Muscle of arm (tissue), 14 donors: ENCODE measurements around the gene GNRH2. TPM values are rescaled to one million over a fixed set of nuclear protein-coding genes. Genes with fewer than 3 reads are reported as not detected.
"Not testable (repeated sequence)": the region's sequence is repeated elsewhere in the genome, so short reads cannot be mapped to it uniquely, and the experiment has no call there.

Source experiments
- DNase-seq: peaks from one replicate; pipeline ENCODE4 v3.0.0-alpha.2; 2013
- long read RNA-seq, 11 donors: transcript quantifications; one replicate each; lab custom pipeline, GENCODE V29; 2026
- polyA plus RNA-seq, 12 donors: library from polyadenylated mRNA; unstranded; fragments of 120-200 nt; gene quantifications; one replicate each; pipeline ENCODE4 v1.2.1, GENCODE V29; 2013; ENCODE audit not compliant: insufficient read length in 12 of 12

Gene GNRH2, protein sequence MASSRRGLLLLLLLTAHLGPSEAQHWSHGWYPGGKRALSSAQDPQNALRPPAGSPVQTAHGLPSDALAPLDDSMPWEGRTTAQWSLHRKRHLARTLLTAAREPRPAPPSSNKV
- polyA plus RNA-seq = 1 to 10 TPM in 1 of 12 donors, under 1 TPM in 4, not detected in 7; 0.20 to 1.1 (median 0.35) TPM
- long read RNA-seq, donor 1 = 0 reads
- long read RNA-seq, donor 2 = 0 reads
- long read RNA-seq, donor 3 = 0 reads
- long read RNA-seq, donor 4 = 0 reads
- long read RNA-seq, donor 5 = 0 reads
- long read RNA-seq, donor 6 = 0 reads
- long read RNA-seq, donor 7 = 0 reads
- long read RNA-seq, donor 8 = 0 reads
- long read RNA-seq, donor 9 = 0 reads
- long read RNA-seq, donor 10 = 0 reads
- long read RNA-seq, donor 11 = 0 reads

DNA sequence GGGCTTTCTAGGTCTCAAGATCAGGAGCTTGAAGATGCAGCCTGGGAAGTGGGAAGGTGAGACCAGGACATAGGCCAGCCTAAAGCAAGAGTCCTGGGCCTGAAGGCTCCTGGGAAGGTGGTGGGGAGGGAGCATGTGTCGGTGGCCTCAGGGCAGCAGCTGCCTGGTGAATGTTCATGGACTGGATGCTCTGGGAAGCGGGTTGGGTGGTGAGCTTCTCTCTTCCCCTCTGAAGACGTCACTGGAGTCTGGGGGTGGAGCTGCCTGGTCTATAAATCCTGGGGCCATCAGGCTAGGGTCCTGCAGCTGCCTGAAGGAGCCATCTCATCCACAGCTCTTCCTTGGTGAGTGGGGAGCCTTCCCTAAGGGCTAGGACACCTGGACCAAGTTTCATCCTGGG, at the start of gene GNRH2:
GNRH2 (plus strand) TSS at position 301 of the 400 bp plus-strand sequence. CDS start 793 bp downstream, outside the sequence.
- no peak for DNase-seq

DNA sequence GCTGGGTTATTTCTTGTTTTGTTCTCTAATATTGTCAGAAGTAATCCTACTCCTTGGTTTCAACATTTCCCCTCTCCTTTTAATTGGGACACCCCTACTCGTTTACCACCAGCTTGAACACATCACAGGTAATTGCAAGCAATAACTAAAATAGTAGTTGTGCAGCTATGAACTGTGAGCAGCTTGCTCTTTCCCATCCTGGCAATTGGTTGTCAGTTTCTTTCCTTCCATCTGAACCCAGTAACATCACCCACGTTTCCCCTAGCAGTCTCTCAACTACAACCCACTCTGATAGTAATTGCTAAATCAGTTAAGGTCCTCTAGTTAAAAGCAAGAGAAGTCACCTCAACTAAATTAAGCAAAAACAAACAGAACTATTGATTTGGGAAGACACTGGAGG, 47.6 kb upstream of the GNRH2 start:
- no peak for DNase-seq

DNA sequence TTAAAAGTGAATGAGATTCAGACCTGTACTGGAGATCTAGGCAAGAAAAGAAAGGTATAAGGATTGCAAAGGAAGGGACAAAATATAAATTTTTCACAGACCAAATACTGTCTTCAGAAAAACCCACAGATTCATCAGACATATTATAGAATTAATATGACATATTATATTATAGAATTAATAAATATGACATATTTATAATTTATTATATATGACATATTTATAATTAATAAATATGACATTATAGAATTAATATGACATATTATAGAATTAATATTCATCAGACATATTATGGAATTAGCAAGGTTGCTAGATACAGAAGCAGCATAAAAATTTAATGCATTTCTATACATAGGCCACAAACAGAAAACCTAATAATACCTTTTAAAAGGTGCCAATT, 44.7 kb upstream of the GNRH2 start:
- no peak for DNase-seq

DNA sequence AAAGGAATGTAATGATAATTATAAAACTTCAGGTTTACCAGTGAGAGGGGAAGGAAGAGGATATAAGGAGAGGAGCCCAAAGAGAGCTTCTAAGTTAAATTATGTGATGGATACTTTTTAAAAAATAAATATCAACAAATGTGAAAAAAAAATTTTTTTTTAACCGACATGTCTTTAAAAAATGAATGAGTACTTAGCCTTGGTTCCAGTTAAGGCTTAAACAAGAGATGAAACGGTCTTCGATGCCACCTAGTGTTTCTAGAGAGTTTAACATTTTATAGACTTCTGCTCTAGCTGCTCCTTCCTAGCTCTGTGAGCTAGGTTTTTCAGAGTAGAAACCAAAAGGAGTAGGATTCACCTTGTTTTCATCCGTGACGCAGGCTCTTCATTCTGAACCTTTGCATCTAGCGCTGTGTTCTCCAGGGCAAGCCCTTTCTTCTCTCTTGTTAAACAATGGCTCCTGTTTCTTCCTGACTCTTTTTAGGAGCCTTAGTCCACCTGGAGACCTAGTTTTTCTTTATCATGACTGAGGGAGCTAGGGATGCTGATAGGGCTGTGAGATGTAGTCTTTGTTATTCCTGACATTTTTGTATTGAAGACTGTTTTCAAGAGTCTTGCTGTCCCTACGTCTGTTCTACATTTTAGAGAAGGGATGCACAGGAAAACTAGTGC, 42.4 kb upstream of the GNRH2 start:
- DNase-seq = peak; percentile 64

DNA sequence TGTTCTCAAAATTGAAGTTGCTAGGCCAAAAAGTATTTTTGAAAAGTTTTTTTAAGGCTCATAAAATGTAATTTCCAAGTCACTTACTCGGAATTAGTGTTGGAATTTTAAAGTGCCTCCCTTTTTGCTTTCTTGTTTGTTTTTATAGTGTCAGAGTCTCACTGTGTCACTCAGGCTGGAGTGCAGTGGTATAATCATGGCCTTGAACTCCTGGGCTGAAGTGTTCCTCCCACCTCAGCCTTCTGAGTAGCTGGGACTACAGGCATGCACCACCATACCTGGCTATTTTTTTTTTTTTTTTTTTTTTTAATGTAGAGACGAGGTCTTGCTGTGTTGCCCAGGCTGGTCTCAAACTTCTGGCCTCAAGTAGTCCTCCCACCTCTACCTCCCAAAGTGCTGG, 40.0 kb upstream of the GNRH2 start:
- no peak for DNase-seq

DNA sequence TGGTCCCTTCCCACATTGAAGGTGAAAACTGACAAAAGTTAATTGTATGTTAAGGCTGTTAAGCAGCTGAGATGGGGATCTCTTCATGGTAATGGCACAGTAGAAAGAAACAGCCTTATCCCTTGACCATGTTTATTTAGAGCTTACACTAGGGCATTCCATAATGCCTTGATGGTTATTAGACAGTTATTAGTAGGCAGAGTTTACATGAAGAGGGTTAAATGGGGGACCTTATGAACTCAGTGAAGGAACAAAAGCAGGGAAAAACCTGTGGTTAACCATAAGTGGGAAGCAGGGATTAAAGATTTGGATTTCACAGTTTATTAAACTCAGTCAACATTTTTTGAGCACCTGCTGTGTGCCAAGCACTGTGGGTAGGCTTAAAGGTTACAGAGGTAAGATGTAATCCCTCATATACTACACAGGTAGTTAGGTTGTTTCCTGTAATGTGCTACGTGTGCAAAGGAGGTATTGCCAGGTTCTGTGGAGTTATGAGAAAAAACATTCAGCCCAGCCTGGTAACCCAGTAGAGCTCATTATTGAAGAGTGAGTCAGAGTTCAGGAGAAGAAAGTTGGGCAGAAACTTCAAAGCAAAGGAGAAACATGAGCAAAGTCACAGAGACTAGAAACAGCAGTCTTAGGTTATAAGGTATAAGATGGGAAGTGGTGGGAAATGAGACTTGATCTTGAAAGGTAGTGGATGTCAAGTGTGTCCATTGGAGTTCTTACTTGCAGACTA, 32.3 kb upstream of the GNRH2 start:
- DNase-seq = no peak

DNA sequence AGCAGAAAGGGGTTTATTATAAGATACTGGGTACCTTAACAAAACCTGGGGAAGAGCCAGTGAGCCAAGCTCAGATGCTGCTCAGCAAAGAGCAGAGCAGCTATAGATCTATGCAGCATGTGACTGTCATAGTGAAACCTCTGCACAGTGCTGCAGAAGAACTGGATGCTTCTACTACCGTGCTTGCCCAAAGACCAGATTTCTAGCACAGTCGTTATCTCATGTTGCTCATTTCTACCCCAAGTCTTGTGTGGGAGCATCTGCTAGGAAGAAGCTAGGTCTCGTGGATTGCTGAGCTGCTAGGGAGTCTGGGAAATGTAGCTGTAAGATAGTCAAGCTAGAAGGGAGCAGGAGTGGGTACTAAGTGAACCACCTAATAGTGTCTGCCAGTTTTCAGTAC, 31.7 kb upstream of the GNRH2 start:
- no peak for DNase-seq

DNA sequence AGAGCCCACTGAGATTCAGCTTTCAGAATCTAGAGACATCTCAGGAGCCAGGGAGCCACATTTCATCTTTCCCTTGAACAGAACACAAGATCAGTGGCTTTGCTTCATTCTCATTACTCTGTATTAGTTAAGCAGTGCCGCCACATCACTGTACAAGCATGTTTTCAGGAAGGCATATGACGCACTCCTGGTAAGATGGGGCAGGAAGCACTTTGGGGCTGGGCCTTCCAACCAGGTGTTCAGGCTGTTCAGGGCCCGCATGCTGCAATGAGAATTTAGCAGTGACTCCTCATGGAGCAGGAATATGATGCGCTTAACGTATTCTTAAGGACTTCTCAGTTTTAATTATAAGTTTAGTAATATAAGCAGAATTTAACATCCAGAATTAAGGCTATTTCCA, 29.7 kb upstream of the GNRH2 start:
- no peak for DNase-seq

DNA sequence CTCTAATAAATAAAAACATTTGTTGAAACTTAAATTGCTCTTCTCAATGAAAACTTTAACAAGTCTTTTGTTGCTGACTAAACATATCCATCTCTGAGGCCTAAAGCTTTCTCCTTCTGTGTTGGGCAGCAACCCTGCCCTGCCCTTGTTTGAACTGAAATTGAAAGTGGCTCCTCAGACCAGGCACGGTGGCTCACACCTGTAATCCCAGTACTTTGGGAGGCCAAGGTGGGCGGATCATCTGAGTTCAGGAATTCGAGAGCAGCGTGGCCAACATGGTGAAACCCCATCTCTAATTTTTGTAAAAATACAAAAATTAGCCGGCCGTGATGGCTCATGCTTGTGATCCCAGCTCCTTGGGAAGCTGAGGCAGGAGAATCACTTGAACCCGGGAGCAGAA, 29.2 kb upstream of the GNRH2 start:
- DNase-seq = no peak

DNA sequence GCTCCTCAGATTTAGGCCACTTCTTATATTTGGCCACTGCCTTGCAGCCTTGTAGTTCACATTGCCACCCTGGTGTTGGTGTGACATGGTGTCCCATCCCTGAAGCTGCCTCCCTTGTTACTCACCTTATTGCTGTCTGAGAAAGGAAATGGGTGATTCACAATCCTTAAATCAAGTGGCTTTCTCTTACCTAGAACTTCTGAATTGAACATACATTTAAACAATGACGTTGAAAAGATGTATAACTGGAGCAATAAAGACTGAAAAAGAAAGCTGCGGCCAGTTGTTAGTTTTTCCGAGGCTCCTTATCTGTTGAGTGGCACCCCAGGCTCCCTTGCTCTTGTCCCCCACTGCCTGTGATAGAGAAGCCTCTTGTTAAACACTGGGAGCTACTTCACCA, 28.8 kb upstream of the GNRH2 start:
- no peak for DNase-seq

DNA sequence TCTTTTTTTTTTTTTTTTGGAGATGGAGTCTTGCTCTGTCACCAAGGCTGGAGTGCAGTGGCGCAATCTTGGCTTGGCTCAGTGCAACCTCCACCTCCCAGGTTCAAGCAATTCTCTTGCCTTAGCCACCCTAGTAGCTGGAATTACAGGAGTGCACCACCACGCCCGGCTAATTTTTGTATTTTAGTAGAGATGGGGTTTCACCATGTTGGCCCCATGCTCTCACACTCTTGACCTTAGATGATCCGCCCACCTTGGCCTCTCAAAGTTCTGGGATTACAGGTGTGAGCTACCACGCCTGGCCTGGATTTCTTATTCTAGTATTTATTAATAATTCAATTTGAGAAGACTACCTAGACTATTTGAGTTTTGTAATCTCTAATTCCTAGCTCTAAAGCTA, 28.1 kb upstream of the GNRH2 start:
- DNase-seq = not testable (repeated sequence)

DNA sequence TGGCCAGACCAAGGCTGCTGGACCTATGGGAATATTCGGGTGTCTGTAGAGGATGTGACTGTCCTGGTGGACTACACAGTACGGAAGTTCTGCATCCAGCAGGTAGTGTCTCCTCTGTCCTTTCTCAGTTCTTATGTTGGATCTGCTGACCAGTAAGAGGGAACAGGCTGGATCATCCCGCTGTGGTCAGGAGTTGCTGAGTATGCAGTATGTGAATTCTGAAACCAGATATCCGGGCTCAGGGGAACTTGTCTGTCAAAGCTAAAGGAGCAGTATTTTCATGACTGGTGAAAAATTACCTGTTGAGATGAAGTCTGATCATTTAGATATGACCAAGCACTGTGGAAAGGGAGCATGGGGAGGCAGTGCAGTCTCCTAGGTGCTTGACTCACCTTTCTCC, 22.1 kb upstream of the GNRH2 start:
- no peak for DNase-seq

DNA sequence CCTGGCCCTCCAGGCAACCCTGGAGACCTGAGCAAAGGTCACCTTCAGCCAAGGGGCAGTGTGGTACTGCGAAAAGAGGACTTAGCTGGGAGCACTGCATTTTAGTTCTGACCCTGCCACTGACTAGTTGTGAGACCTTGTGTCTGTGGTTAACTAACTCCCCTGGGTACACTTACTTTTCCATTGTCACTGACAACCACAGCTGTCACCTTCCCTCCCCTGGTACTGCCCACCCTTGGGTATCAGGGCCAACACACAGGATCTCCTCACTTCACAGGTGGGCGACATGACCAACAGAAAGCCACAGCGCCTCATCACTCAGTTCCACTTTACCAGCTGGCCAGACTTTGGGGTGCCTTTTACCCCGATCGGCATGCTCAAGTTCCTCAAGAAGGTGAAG, 21.6 kb upstream of the GNRH2 start:
- DNase-seq = no peak

DNA sequence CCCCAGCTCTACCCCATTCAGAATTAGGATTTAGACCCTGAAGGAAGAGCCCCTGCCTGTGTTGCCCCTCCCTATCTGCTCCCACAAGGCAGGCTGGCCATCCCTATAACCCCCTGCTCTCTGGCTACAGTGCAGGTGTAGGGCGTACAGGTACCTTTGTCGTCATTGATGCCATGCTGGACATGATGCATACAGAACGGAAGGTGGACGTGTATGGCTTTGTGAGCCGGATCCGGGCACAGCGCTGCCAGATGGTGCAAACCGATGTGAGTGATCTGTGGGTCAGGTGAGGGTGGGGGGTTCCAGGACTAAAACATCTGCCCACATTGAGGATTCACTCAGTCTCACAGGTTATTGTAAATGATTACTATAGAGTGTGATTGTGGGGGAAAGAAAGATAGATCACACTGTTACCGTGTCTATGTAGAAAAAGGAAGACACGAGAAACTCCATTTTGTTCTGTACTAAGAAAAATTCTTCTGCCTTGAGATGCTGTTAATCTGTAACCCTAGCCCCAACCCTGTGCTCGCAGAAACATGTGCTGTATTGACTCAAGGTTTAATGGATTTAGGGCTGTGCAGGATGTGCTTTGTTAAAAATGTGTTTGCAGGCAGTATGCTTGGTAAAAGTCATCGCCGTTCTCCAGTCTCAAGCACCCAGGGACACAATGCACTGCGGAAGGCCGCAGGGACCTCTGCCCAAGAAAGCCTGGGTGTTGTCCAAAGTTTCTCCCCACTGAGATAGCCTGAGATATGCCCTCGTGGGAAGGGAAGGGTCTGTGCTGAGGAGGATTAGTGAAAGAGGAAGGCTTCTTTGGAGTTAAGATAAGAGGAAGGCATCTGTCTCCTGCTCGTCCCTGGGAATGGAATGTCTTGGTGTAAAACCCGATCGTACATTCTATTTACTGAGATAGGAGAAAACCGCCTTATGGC, 20.6 kb upstream of the GNRH2 start:
- DNase-seq = not testable (repeated sequence)

DNA sequence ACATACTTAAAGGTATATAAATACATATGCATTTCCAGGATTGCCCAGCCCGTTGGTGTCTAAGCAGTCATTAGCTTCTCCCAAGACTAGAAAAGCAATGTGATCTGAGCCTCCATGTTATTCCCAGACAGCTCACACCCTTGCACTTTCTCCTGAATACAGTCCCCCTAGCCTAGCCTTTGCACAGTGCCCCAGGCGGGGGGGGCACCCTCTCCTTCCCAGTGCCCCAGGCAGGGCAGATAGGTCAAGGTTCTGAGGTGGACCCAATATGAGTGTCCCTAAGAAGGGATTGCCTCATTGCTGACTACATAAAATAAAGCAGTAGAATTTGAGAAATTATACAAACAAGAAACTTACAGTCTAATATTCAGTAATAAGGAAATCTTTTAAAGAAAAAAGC, 15.4 kb upstream of the GNRH2 start:
- no peak for DNase-seq

DNA sequence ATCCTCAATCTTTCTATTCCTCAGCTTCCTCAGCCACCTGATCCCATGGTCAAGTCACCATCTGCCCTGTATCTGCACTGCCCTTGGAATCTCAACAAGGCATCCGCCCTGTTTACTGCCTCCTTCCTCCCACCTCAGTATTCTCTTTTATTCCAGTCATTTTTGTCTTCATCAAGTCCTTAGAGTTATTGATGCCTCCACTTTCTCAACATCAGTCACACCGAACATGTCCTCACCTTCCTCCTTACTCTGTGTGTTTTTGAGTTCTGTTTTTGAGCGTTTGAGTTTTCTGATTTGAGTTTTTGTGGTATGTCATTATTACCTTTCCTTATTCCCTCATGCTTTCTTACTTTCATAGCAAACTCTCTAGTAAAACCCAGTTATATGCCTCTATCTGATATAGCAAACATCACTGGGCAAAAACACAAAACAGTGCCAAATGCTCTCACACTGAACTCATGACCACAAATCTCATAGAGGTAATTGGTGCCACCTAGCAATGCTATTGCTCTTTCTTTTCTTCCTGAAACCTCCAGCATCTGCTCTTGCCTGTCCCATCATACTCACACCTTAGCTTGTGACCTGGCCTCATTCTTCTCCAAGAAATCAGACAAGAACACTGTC, 11.8 kb upstream of the GNRH2 start:
- DNase-seq = no peak

DNA sequence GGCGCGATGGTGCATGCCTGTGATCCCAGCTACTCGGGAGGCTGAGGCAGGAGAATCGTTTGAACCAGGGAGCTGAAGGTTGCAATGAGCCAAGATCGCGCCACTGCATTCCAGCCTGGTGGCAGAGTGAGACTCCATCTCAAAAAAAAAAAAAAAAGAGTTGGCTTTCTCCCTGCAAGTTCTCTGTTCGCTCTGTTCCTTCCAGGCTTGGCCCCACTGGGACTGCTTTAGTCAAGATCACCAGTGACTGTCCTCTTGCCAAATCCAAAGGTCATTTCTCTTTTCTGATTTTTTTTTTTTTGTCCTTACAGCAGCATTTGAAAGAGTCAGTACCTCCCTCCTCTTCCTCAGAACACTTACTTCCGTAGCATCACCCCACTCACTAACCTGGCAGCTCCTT, 10.8 kb upstream of the GNRH2 start:
- DNase-seq = no peak

DNA sequence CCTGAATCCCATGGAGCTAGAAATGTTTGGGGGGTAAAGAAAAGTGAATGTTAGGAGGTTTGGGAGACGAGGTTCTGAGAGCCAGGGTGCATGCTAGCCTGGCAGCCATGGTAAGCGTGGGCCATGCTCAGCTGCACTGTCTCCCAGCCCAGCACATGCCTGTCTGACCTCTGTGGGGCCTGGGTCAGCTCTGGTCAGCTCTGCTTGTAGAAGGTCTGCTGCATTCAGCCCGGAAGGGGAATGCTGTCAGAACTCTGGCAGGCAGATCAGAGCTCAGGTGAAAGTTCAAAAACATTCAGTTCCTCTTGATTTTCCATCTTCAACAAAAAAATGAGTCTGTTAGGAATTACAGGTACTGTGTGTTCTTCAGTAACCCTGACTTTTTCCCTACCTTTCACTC, 5.8 kb upstream of the GNRH2 start:
- DNase-seq = no peak

DNA sequence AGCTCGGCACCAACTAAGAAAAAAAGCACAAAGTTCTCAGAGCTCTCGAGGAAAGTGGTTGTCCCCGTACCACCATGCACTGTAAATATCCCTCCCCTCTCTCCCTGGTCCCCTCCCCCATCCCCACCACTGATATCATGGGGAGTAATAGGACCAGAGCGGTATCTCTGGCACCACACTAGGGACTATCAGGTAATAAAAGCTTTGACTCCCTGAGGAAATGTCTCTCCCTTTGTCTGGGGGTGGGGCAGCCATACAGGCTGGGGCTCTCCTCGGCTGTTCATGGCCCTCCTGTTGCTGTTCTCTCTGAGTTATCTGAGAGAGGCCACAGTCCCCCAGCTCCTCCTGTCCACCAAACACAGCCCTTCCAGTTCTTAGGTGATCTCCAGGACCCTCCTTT, 5.0 kb upstream of the GNRH2 start:
- DNase-seq = no peak

DNA sequence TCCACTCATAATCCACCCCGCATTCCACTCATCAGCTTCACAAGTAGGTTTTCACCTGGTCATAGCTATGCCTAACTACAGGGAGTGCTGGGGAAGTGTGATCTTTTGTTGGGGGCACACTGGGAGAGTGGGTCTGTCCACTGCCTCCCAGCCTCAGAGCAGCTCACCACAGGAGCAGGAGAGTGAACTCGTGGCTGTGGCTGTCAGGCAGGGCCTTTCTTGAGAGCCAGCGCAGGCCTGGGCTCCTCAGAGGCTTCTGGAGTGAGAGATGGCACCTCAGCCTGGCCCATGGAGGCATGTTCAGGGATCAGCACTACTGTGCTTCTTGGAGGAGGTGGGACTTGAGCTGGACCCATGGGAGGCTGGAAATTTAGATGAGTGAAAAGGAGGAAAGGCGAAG, 4.0 kb upstream of the GNRH2 start:
- DNase-seq = no peak

DNA sequence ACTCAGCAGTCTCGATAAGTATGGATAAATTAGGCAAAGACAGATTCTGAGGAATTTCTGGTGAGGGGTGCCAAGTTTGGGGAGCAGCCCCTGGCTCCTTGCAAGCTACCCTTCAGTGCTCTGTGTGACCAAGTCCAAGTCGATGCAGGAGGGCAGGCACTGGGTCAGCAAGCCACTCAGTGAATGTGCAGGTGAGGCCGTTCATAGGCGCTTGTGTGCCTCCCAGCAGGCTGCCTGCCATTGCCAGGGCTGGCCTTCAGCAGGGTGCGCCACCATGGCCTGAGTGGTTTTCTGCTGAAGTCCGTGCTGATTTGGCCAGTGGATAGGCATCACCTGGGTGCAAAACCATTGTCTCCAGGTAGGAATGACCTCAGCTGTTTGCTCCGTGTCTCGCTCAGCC, 3.3 kb upstream of the GNRH2 start:
- DNase-seq = no peak
